ENCODE results near the gene SLC4A5.

GRCh38 chr2:74364533-74365505, 21.6 kb upstream of the SLC4A5 start:
- TF ChIP-seq CEBPB (IDR thresholded peaks at IDR 0.05) (no peak), EP300 (IDR thresholded peaks at IDR 0.05; ENCODE audit: borderline replicate concordance) (no peak), RAD21 (IDR thresholded peaks at IDR 0.05; ENCODE audit: low read depth) (no peak), YY1 (IDR thresholded peaks at IDR 0.05; ENCODE audit: low read depth) (no peak), REST (IDR thresholded peaks at IDR 0.05; ENCODE audit: low read depth) (no peak), TAF1 (IDR thresholded peaks at IDR 0.05; ENCODE audit: low read depth) (no peak), EGR1 (IDR thresholded peaks at IDR 0.05) (no peak), MAX (IDR thresholded peaks at IDR 0.05) (no peak), USF1 (IDR thresholded peaks at IDR 0.05) (no peak), TEAD4 (IDR thresholded peaks at IDR 0.05) (no peak), CREB1 (IDR thresholded peaks at IDR 0.05; ENCODE audit: low read depth) (no peak), NFIC (IDR thresholded peaks at IDR 0.05) (no peak)
